CD4-positive, CD25-positive, alpha-beta regulatory T cell (primary cell): ENCODE measurements around the gene VSX1. TPM values are rescaled to one million over a fixed set of nuclear protein-coding genes. Genes with fewer than 3 reads are reported as not detected.

Source experiments
- ATAC-seq, 2 donors: fragments of 150-1000 bp; cut with Tn5 transposase; one replicate each; pipeline ENCODE4 v1.10.0; 2021; ENCODE audit warnings: low read depth in 2 of 2, moderate number of reproducible peaks in 2 of 2, moderate library complexity in 1 of 2
- DNase-seq, 3 donors: peaks; one replicate each; pipeline versions ENCODE4 v3.0.0 to v3.0.0-alpha.2; 2012 to 2022; ENCODE audit warnings: mixed read lengths in 1 of 3
- H3K27ac ChIP-seq: one replicate; pipeline ENCODE4 v1.7.0; 2013; ENCODE audit warnings: mild to moderate bottlenecking, low read length; ENCODE audit not compliant: insufficient read depth, poor library complexity, severe bottlenecking
- H3K27me3 ChIP-seq: one replicate; pipeline ENCODE4 v1.7.0; 2013; ENCODE audit warnings: low read length; ENCODE audit not compliant: control insufficient read depth, insufficient read depth
- H3K36me3 ChIP-seq: one replicate; pipeline ENCODE4 v1.7.0; 2013; ENCODE audit warnings: mild to moderate bottlenecking, low read length, moderate library complexity; ENCODE audit not compliant: control insufficient read depth, insufficient read depth
- H3K4me1 ChIP-seq: 2 replicates; pipeline ENCODE4 v1.7.0; 2013; ENCODE audit warnings: mild to moderate bottlenecking, low read length; ENCODE audit not compliant: insufficient read depth, control insufficient read depth, poor library complexity, severe bottlenecking
- H3K4me3 ChIP-seq: one replicate; pipeline ENCODE4 v1.7.0; 2013; ENCODE audit warnings: low read depth, mild to moderate bottlenecking, low read length, moderate library complexity
- H3K9me3 ChIP-seq, 2 experiments: 1 replicate in 1 of 2; 2 replicates in 1 of 2; pipeline ENCODE4 v1.7.0; 2013; ENCODE audit warnings: low read length in 2 of 2, mild to moderate bottlenecking in 1 of 2, moderate library complexity in 1 of 2; ENCODE audit not compliant: control insufficient read depth in 2 of 2
- H3K27ac Mint-ChIP-seq, 3 donors: one replicate each; pipeline ENCODE4 v1.8.0; 2020 to 2022; ENCODE audit warnings: mild to moderate bottlenecking in 3 of 3, mixed read lengths in 3 of 3, moderate library complexity in 2 of 3
- H3K27me3 Mint-ChIP-seq: one replicate; pipeline ENCODE4 v1.8.0; 2022; ENCODE audit warnings: mild to moderate bottlenecking, mixed read lengths
- H3K36me3 Mint-ChIP-seq: one replicate; pipeline ENCODE4 v1.8.0; 2020; ENCODE audit warnings: mixed read lengths
- H3K4me1 Mint-ChIP-seq, 4 donors: one replicate each; pipeline ENCODE4 v1.8.0; 2020 to 2022; ENCODE audit warnings: mixed read lengths in 4 of 4, mild to moderate bottlenecking in 1 of 4
- H3K4me3 Mint-ChIP-seq, 4 donors: one replicate each; pipeline ENCODE4 v1.8.0; 2020 to 2022; ENCODE audit warnings: mild to moderate bottlenecking in 4 of 4, mixed read lengths in 4 of 4, moderate library complexity in 3 of 4
- H3K9me3 Mint-ChIP-seq, 7 donors: one replicate each; pipeline ENCODE4 v1.8.0; 2020 to 2022; ENCODE audit warnings: mixed read lengths in 7 of 7, mild to moderate bottlenecking in 3 of 7, moderate library complexity in 2 of 7
- polyA plus RNA-seq, 4 donors: library from polyadenylated mRNA; unstranded; fragments of 300-500 nt; fragmentation: Illumina TruSeq; gene quantifications; one replicate each; pipeline ENCODE4 v1.2.3, GENCODE V29; 2021
- total RNA-seq: library from RNA; stranded (reverse); gene quantifications from one replicate; pipeline ENCODE4 v1.2.3, GENCODE V29; 2022

Gene VSX1
- total and polyA plus RNA-seq, 5 donors from 2014 or later, result not detected

DNA sequence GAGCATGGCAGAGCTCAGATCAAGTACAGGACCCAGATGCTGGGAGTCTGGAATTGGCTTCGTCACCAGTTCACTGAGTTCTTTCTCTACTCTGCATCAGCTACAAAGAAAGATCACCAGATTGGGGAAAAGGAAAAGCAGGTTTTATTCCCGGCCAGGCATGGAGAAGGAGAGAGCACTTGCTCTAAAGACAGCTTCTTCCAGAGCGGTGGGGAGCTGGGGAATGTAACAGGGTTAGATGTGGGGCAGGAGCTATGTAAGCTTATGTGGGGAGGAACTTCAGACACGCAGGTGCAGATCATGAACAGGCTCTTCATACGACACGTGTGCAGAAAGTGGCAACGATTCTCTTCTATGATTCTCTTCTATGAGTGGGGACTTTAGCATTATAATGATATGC, 19.1 kb downstream of the VSX1 start:
- Histone ChIP-seq H3K27ac (no peak overlapping the region), H3K27me3 (peaks cover under 1% of the 10 kb centered on the region), H3K4me1 (peaks cover 20% of the 10 kb centered on the region), H3K36me3 (no peaks in the 10 kb centered on the region), H3K9me3 (no peaks in the 10 kb centered on the region), H3K4me3 (no peak overlapping the region)
- DNase-seq (no peak), ATAC-seq (no peak)
- H3K36me3 Mint-ChIP-seq, result peaks cover 3% of the 10 kb centered on the region
- no peaks in the 10 kb centered on the region for H3K9me3 Mint-ChIP-seq
- peaks cover 23% of the 10 kb centered on the region for H3K27me3 Mint-ChIP-seq
- no peak overlapping the region for H3K27ac Mint-ChIP-seq
- peaks cover 0 to 23% (median 11%) of the 10 kb centered on the region in 4 donors for H3K4me1 Mint-ChIP-seq
- peak overlapping the region in 1 of 4 donors; percentile 59 for H3K4me3 Mint-ChIP-seq

DNA sequence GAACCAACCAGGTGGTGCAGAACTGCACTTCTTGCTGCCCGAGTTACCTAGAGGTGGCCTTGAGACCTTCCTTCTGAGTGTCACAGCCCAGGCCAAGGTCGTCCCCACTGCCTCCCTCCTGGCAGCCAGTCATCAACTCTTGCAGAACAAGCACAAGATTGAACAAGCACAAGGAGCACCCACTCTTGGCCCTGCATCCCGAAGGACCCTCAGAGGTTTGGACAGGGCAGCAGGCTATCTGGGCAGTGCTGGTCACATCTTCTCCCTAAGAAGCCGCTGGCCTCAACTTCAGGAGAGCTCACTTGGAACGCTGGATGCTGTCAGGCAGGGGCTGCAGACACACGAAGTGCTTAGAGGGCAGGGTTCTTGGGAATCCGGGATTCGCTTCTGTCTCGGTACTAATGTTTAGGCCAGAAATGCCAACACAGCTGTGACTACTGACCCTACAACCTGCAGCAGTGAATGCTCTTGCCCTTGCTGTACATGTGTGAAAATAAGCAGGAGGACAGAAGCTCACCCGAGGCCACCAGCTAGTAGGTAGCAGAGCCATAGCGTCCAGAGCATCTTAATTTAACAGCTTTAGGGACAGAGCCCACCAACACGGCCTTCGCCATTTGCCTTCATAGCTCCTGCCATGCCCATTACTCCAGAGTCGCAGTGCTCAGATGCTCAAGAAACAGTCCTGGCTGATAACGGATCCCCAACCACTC, 20.0 kb downstream of the VSX1 start:
- H3K9me3 ChIP-seq, result no peaks in the 10 kb centered on the region
- DNase-seq, result no peak
- Mint-ChIP-seq H3K27me3 (peaks cover 23% of the 10 kb centered on the region), H3K9me3 (no peaks in the 10 kb centered on the region), H3K4me3 (peak overlapping the region in 3 of 4 donors; percentile 29 to 88 (median 62)), H3K27ac (no peak overlapping the region), H3K4me1 (peaks cover 0 to 23% (median 11%) of the 10 kb centered on the region in 4 donors), H3K36me3 (peaks cover 3% of the 10 kb centered on the region)
- no peaks in the 10 kb centered on the region for H3K36me3 ChIP-seq
- H3K27me3 ChIP-seq, result no peaks in the 10 kb centered on the region
- no peak for ATAC-seq
- H3K4me3 ChIP-seq, result no peak overlapping the region
- H3K4me1 ChIP-seq, result peaks cover 23% of the 10 kb centered on the region
- no peak overlapping the region for H3K27ac ChIP-seq

DNA sequence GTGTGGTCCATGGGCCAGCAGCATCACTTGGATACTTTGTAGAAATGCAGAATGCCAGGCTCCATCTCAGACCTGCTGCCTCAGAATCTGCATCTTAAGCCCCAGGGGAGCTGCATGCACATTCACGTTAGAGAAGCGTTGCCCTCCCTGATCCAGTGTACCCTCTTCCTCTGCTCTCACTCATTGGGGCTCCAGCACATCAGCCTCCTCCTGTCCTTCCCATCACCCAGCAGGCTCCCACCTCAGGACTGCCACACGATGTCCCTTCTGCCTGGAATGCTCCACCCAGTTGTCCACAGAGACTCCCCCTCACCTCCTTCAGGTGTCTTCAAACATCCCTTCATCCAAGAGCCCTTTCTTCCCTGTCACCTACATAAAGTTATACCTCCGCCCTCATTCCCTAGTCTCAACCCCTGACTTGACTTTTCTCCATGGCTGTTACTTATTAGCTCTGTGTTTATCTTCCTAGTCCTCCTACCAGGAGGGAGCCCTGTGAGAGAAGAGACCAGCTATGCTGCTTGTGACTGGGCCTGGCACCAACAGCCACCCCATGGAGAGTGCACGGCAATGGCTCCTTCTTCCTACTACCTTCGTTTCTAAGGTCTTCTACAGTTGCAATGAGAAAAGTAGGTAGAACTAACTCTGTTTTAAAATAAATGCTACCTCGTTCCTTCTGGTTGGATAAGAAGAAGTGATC, 20.7 kb downstream of the VSX1 start:
- Histone ChIP-seq H3K4me1 (peaks cover 30% of the 10 kb centered on the region), H3K4me3 (no peak overlapping the region), H3K27me3 (no peaks in the 10 kb centered on the region), H3K9me3 (no peaks in the 10 kb centered on the region), H3K36me3 (no peaks in the 10 kb centered on the region), H3K27ac (no peak overlapping the region)
- peaks cover 3% of the 10 kb centered on the region for H3K36me3 Mint-ChIP-seq
- H3K4me1 Mint-ChIP-seq, result peaks cover 0 to 29% (median 14%) of the 10 kb centered on the region in 4 donors
- peak overlapping the region in 1 of 3 donors; percentile 76 for H3K27ac Mint-ChIP-seq
- H3K27me3 Mint-ChIP-seq, result peaks cover 23% of the 10 kb centered on the region
- no peak for ATAC-seq
- H3K9me3 Mint-ChIP-seq, result peaks cover 0 to 2% (median 0%) of the 10 kb centered on the region in 7 donors
- peak overlapping the region in 3 of 4 donors; percentile 29 to 88 (median 62) for H3K4me3 Mint-ChIP-seq
- no peak for DNase-seq

DNA sequence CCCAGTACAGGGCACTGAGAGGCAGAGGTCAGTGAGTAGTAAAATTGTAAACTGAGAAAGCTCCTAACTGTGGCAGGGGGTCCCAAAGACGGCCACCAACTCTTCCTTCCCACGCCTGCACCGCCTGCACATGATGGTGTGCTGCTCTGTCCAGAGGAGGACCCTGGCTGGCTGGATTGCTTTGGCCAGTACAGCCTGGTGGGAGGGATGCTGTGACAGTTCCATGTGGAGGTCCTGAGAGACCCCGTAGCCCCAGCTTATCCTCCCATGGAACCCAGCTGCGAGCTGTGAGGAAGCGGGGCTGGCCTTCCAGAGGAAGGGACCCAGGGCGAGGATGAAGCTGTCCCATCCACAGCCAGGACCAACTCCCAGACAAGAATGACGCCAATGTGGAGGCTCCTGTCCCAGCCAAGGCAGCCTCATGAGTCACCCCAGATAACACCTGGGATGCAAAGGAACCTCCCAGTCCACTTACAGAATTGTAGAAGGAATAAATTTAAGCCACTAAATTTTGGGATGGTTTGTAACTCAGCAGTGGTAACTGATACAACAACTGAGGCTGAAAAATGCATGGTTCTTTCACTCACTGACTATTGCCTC, 22.0 kb downstream of the VSX1 start:
- H3K27me3 ChIP-seq, result no peaks in the 10 kb centered on the region
- no peak overlapping the region for H3K4me3 ChIP-seq
- peaks cover 35% of the 10 kb centered on the region for H3K4me1 ChIP-seq
- Mint-ChIP-seq H3K9me3 (peaks cover 0 to 2% (median 0%) of the 10 kb centered on the region in 7 donors), H3K27me3 (peaks cover 17% of the 10 kb centered on the region), H3K27ac (peak overlapping the region; percentile 80 to 92 (median 89)), H3K4me1 (peaks cover 2 to 37% (median 23%) of the 10 kb centered on the region in 4 donors), H3K36me3 (peaks cover 5% of the 10 kb centered on the region), H3K4me3 (peak overlapping the region in 2 of 4 donors; percentile 5 to 95)
- DNase-seq (no peak), ATAC-seq (no peak)
- H3K36me3 ChIP-seq, result peaks cover 6% of the 10 kb centered on the region
- H3K27ac ChIP-seq, result no peak overlapping the region
- no peaks in the 10 kb centered on the region for H3K9me3 ChIP-seq

DNA sequence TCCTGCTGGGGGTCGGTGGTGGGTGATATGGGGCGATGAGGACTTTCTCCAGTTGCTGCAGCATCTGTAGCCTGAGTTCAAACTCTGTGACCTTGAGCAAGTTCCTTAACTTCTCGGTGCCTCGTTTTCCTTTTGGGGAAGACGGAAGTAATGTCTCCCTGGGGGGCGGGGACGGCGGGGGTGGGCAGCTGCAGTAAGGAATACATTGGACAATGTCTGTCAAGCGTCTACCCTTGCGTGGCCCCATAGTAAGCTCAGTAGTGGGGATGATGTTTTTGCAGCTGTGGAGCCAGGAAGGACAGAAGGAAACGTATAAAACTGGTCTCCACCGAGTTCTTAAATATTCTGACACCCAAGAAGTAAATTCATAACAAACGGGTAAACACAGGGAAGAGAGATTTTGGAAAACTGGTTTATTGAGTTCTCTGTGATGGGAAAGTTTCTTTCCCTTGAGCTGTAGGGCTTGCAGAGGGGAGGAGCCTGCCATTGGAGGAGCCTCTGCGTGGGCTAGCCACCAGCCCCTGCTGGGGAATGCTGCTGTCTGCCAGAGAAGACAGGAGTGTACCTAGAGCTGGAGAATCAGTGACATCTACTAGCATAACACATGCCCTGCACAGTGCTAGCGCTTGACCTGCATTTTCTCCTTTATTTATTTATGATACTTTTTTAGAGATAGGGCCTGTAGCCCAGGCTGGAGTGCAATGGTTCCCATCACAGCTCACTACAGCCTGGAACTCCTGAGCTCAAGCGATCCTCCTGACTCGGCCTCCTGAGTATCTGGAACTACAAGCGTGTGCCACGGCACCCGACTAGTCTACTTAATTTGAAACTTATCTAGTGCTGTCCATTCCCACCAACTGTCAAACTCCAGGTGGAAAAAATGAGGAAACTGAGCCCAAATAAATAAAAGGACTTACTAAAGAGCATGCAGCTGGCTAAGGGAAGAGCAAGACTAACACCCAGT, 22.8 kb downstream of the VSX1 start:
- Histone ChIP-seq H3K9me3 (no peaks in the 10 kb centered on the region), H3K4me3 (peak overlapping the region; percentile 62), H3K27me3 (no peaks in the 10 kb centered on the region), H3K27ac (peak overlapping the region; percentile 90), H3K4me1 (peaks cover 39% of the 10 kb centered on the region), H3K36me3 (peaks cover 6% of the 10 kb centered on the region)
- H3K27me3 Mint-ChIP-seq, result peaks cover 17% of the 10 kb centered on the region
- peak in 1 of 3 donors; percentile 22 for DNase-seq
- peaks cover 10 to 46% (median 31%) of the 10 kb centered on the region in 4 donors for H3K4me1 Mint-ChIP-seq
- peak overlapping the region; percentile 80 to 93 (median 92) for H3K27ac Mint-ChIP-seq
- H3K36me3 Mint-ChIP-seq, result peaks cover 9% of the 10 kb centered on the region
- H3K4me3 Mint-ChIP-seq, result peak overlapping the region; percentile 85 to 95 (median 90)
- no peak for ATAC-seq
- peaks cover 0 to 2% (median 0%) of the 10 kb centered on the region in 7 donors for H3K9me3 Mint-ChIP-seq

- H3K9me3 ChIP-seq, result no peaks in the 10 kb centered on the region
- Mint-ChIP-seq H3K27ac (peak within 1 kb of the TSS; percentile 89 to 96 (median 93)), H3K4me3 (peak within 1 kb of the TSS; percentile 92 to 95 (median 94)), H3K9me3 (peaks cover 0 to 2% (median 0%) of the 10 kb centered on the region in 7 donors), H3K27me3 (peaks cover 17% of the 10 kb centered on the region), H3K4me1 (peaks cover 19 to 55% (median 40%) of the 10 kb centered on the region in 4 donors), H3K36me3 (peaks cover 11% of the 10 kb centered on the region)
- ATAC-seq (peak; percentile 77 to 82), DNase-seq (peak; percentile 66 to 93 (median 83))
- peaks cover 46% of the 10 kb centered on the region for H3K4me1 ChIP-seq
- H3K36me3 ChIP-seq, result peaks cover 6% of the 10 kb centered on the region
- H3K4me3 ChIP-seq, result peak within 1 kb of the TSS; percentile 62
- H3K27ac ChIP-seq, result peak within 1 kb of the TSS; percentile 90
- no peaks in the 10 kb centered on the region for H3K27me3 ChIP-seq
Measured at GRCh38 chr20:25058051-25058846, 23.7 kb downstream of the VSX1 start, which contains the start of gene ACSS1. Gene ACSS1, minus strand, starts transcription at chr20:25058139. Its CDS starts 37 bp downstream, at chr20:25058102.
